Measurements from ENCODE around the gene DEFB112. TPM values are rescaled to one million over a fixed set of nuclear protein-coding genes. Genes with fewer than 3 reads are reported as not detected.

DEFB112 gene, protein sequence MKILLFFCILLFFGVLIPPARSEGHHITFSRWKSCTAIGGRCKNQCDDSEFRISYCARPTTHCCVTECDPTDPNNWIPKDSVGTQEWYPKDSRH
- total RNA-seq (2014; rRNA removed; shearing (Covaris generic)): not detected in 2 replicates

DNA sequence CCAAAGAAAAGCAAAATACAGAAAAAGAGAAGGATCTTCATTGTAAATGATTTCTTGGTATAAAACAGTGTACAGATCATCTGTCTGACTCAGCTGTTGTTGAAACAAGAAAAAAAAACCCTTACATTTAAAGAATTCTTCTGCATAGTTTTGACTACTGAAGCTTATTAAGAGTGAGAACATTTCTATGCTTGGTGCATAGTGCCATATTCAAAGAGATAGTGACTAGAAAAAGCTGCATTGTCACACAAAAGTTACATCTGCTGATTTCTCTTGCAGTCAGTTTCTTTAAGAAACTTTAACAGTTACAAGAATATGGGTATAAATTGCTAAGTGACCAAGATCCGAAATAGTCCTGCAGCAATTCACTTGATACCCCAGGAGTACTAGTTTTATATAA is at the start of gene DEFB112:
DEFB112 (minus strand) TSS at position 101 of the 400 bp plus-strand sequence; CDS start at position 41, 60 bp downstream.

DNA sequence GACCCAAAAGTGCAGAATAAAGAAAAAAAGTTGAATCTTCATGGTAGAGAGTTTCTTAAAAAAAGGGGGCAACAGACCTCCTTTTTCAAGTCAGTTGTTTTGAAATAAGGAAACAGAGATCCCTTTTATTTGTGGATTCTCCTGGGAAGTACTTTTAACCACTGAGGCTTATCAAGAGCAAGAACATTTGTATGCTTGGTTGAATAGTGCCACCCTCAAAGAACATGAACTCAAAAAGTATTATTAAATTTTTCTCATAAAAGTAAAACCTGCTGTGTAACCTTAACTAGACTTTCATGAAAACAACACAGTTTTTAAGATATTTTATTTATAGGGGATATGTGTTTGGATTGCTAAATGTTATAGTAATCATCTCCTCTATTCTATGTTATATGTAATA is 27.8 kb downstream of the DEFB112 start, which contains the start of gene DEFB110:
DEFB110 (minus strand) TSS at position 101 of the 400 bp plus-strand sequence; CDS start at position 42, 59 bp downstream.

Other genes with a start within 250 kb of the DEFB112 start
- gene CRISP1, start 183.4 kb downstream of the DEFB112 start, total RNA-seq (2014; rRNA removed; shearing (Covaris generic)): not detected in 2 replicates
- gene DEFB114, start 85.8 kb downstream of the DEFB112 start, total RNA-seq (2014; rRNA removed; shearing (Covaris generic)): not detected in 2 replicates
- gene DEFB113, start 80.3 kb downstream of the DEFB112 start, total RNA-seq (2014; rRNA removed; shearing (Covaris generic)): not detected in 2 replicates
- gene DEFB110, start 27.9 kb downstream of the DEFB112 start, total RNA-seq (2014; rRNA removed; shearing (Covaris generic)): not detected in 2 replicates